Anterior cingulate cortex (tissue), 58 donors: ENCODE measurements around the gene DPH3.

Experiments used
- DNase-seq, 58 donors: peaks; one replicate each; lab custom pipeline; 2025; lab: John Stamatoyannopoulos, UW

The DPH3 gene

DNA sequence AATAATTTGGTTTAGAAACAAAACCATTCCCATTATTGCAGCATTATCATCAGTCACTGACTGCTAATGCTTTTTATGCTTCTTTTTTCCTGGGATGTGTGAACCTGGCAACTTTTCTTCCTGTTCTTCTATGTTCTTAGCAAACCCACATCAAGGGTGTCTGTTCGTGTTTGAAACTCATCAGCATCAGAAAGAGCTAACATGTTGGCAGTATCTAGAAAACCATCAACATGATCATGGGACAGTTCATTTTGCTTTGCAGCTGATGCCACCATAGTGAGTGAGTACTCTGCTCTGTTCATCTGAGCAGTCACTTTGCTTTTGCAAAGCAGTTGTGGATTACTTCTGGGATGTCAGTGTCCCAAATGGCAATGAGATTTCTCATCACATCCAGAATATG is 5.9 kb downstream of the DPH3 start:
- no peak for DNase-seq

DNA sequence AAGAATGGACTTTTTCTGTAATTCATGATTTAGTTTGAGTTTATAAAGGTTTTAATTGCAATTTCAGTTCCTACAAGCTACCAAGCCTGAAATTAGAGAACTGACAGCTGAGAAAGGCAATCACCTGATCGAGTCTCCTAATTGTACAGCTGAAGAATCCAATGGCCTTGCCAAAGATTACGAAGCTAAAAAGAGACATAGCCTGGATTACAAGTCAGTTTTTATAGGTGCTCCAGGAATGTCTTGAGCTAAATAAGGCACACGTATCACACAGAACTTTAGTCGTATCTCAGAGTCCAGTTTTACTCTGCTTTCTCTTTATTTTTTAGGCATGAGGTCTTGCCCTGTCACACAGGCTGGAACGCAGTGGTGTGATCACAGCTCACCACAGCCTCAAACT is 6.6 kb downstream of the DPH3 start:
- DNase-seq, result no peak

DNA sequence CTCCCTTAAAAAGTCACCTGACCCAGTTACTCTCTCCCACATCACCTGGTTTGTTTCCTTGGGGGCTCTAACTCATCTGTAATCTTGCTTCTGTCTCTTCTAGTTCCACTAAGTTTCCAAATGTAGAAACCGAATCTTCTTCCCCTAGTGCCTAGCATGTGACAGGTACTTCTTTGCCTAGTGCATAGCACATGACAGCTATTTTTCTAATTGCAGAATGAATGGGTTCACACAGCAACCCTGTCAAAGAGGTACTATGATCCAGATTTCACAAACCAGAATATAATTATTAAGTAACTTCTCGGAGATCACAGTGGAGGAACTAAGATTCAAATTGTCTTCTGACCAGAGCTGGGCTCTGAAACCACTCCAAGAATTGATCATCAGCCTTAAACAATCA is 7.4 kb downstream of the DPH3 start:
- no peak for DNase-seq

DNA sequence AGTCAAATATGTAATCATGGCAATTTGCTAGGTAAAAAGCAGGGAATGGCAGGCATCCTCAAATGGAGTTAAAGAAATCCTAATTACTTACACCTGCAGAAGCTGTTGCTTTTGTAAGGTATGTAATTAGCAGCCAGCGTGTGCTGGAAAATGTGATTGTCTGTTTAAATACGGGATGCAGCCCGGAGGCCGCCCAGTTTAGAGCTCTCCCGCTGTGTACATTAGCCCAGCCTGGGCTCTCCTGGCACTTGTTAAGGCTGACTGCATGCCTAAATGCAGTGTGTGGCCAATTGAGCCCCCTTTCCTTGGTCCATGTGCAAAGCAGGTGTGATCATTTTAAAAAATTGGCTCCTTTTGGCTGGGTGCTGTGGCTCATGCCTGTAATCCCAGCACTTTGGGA is 9.0 kb downstream of the DPH3 start:
- no peak for DNase-seq

DNA sequence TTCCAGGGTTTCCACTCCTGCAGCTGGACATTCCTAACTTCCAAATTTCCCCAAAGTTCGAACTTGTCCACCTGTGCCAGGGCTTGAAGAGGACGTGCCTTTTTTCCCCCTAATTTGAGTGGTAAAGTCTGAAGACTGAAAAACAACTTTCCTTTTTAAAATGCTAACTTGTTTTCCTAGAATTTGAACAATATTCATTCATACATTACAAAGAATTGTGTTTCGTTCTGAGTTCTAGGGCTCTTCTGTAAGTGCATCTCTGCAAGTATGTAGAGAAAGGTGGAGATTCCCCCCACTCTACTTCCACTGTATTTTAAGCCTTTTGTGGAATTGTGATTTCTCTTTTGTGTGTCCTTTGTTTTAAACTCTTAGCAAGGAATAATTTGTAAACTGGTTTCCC is 9.4 kb downstream of the DPH3 start:
- no peak for DNase-seq

DNA sequence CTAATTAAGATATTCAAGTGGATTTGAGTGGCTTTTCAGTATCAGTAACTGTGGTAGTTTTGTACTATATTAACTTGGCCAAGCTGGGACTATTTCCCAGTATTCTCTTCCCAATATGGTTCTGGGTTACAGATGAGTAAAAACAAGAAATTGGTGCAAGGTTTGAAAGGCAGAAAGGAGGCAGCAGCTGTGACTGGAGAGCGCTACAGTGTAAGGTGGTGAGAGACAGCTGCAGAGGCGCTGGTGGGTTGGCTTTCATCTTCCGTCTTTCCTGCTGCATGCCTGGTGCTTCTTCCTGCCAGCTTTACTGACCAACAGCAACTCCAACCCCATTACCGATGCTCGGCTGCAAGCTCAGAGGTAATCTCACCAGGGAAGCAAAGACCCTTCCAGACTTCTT is 9.8 kb downstream of the DPH3 start:
- no peak for DNase-seq

DNA sequence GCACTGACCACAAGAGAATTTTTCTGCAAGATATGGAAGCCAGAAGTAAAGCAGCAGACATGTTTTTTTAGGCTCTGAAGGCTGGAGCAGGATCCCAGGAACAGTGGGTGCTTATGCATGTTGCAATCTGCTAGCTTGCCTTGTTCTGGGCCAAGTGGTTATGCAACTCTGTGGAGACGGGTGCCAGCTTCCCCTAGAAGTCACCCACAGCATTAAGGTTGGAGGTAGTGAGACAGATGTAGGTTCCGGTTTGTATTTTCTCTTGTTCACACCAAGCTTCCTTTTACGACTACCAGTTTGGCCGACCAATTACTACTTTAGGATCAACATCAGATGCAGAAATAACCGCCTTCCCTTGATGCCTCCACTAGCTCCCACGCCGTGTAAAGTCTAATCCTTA is 11.1 kb downstream of the DPH3 start:
- DNase-seq, result peak in 36 of 58 donors; percentile 5 to 72 (median 27)

DNA sequence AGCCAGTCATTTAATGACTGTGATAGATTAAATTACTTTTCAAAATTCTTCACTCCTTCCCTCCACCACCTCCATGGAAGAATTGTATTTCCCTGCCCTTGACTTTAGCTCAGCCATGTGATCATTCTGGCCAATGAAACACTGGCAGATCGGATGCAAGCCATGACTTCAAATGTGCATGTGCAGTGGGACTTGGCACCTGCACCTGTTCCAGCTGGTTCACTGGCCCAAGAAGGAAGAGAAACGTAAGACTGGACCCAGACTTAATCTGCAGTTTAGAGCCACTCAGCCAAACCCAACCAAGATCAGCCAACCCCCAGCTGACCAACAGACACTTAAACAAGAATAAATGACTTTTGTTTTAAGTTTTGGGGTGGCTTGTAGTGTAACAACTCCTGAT is 11.8 kb downstream of the DPH3 start:
- no peak for DNase-seq

DNA sequence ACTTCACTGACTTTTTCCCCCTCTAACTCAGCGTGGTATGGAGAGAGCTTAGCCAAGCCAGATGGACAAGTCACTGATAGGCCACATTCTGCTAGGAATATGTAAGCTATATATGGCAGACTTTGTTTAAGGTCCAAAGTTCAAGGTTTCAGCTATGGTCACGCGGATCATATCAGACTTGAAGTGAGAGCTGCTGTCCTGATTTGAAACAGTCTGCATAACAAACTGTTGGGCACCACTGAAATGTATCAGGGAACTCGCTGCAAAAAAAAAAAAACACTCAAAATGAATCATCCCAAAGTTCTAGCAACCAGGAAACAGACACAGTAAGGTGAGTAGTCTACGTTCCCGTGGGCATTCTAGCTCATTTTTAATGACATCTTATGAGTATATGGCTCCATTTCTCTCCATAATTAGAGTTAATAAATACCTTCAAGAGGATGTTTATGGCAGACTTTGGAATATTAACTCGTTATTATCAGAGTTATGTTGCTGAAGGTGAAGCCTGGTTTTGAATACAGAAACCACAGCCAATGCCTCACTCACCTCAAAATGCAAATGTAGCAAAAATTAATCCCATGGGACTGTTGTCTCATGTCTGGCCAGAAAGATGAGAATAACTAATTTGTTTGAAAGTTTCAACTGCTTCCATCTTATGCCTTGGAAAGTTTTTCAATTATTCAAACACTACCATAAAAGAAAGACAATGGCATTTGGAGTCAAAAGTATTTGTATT is 12.3 kb downstream of the DPH3 start:
- no peak for DNase-seq

DNA sequence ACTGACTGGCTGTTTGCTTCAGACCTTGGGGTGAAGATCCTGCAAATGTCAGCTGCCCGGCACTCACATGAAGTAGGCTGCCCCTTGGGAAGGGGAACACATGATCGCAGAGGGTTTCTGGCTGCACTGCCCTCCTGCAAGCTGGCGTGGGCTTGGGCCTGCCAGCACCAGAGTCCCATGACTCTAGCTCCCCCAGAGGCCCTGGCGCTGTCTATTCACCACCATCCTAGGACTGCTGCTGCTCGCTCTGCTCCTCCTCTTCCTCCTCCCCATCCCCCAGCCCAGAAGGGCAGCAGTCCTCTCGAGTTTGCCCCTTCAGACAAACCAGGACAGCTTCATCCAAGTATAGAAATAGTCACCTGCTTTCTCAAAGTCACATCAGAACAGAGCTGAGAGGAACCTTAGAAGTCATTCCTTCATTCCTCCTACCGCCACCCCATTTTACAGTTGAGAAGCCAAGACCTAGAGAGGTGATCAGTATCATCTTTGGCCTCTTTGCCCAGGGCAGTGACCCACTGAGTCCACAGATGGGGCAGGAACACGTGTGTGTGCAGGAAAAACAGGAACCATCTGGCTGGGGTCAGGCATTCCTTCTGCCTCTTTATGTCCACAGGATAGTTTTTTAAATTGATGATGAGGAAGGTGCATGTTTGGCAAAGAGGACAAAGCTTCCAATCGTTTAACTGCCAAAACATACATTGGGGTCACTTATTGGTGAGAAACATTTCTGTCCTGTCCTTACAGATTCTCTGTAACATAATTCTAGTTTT is 13.2 kb downstream of the DPH3 start:
- no peak for DNase-seq

DNA sequence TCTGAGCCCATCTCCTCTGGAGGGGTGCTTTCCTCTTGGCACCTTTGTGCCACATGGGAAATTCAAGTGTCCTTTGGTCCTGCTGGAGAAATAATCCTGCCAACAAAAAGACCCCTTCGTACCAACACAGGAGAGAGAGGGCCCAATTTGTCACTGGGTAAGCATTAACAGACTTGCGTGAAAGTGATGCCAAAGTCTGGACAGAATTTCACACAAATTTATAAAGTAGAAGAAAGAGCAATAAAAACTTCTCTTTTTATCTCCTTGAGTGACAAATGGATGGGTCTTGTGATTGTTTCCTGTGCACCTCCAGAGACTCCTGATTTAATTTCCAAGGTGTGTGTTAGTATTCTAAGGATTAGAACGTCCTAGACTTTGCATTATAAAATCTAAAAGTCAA is 14.9 kb downstream of the DPH3 start:
- no peak for DNase-seq

DNA sequence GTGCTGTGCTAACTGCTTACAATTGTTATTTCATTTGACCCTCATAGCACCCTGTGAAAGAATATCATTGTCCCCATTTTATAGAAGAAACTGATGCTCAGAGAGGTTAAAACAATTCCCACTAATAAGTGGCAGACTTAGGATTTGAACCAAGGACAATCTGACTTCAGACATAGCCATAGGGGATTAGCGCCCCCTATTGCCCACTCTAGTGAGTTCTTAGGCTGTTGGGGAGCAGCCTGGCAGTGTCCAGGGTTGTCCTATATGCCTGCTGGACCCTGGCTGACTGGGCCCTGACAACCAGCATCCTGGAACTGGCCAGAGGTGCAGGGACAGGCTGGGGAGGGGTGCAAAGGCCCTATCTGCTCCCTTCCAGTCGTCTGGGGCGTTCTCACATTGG is 15.4 kb downstream of the DPH3 start:
- DNase-seq, result no peak

DNA sequence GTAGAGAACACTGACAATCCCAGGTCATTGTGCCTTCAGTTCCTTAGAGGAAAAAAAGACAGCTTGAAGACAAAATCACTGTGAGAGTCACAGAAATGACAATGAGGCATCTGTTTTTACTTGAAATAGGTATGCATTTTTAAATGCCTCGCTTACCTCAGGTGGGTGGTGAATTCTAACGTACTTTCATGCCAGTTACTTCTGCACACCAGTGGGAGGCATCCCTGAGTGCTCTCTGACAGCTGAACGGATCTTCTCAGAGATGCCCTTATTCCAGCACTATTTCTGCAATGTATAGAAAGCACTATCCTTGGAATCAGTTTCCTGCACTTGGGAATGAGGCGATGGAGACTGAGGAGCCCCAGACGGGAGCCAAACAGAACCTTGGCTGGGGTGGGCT is 16.2 kb downstream of the DPH3 start:
- DNase-seq, result no peak

DNA sequence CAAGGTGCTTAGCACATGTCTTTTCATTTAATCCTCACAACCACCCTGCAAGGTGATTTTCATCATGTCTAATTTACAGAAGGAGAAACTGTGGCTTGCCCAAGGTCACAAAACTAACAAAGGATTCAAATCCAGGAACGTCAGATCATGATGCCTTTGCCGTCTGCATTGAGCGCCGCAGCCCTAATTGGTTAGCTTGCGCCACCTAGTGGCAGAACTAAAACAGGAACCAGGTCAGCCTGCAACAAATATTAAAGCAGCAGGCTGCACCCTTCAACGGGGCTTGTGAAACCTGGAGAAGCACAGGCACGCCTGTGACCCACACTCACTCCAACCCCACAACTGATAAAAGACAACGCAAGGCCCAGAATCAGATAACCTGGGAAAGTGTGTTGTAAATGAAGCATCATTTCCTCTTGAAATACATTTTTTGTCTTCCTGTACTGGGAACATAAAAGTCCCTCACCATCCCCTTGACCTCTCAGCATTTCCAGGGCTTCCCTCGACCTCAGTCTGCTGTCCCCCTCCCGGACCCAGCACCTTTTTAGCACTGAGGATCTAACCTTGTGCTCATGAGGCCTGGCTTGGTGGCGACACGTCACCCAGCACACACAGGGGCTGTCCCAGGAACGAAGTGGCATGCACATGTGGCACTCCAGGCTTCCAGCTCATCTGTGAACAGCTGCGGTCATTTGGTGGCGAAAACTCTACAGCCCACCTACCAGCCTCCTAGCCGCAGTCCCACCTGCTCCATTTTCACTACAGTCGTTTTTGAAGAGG is 17.3 kb downstream of the DPH3 start:
- DNase-seq, result peak in 55 of 58 donors; percentile 8 to 87 (median 63)

DNA sequence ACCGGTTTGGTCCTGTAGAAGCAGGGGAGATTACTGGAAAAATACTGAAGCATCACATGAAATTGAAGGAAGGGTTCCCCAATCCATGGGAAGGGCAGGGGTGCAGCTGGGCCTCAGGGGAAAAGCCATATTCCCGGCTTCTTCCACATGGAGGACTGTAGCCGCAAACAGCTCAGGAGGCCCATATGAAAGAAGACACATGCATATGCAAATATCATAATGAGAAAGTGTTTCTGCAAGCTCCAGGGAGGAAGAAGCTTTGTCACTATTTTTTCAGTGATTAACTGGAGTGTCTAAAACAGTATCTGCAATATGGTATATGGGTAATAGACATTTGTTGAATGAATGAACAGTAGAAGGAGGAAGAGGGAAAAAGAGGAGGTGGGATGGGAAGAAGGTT is 19.1 kb downstream of the DPH3 start:
- DNase-seq, result no peak

DNA sequence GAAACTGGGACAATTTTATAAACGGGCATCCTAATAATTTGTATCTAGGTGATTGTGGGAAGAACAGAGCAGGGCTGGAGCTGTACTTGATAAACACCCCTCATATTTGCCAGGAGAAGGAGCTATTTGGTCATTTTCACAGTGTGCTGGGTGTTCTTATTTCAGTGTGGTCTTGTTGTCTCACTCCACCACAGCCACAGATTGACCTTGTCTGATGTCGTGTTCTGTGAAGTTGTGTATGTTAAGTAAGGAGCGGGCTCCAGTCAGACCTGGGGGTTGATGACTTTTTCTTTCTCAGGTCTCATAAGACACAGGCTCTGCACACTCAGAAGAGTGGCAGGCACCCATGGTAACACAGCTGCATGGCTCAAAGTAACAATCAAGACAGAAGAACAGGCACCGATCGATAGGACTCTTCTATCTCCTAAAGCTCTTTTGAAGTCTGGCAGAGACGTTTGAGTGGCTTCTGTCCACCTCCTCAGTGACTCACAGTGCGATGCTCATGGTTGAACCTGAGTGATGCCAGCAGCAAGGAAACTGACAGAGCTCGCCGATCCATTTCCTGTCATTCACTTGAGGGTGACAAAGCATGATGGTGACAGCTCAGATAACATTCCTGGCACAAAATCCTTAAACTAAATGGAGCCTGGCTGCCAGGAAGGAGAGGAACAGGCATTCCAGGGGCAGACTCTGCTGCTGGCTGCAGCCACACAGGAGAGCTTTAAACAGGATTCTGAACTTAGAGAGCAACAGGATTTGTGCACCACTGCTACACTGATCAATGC is 20.8 kb downstream of the DPH3 start:
- DNase-seq, result peak in 1 of 58 donors; percentile 32

DNA sequence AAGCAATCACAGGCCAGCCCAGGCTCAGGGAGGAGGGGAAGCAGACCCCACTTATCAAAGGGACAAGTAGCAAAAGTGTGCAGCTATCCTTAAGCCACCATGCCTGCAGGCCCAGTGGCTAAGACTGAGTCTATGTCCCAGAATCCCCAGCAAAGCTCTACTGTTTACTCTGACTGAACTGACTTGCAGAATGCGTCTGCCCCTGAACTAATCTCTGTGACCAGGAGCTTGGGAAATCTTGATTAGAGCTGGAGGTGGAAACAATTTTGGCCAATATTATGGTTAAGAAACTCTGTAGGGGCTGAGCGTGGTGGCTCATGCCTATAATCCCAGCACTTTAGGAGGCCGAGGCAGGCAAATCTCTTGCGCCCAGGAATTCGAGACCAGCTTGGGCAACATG is 22.6 kb downstream of the DPH3 start:
- no peak for DNase-seq

DNA sequence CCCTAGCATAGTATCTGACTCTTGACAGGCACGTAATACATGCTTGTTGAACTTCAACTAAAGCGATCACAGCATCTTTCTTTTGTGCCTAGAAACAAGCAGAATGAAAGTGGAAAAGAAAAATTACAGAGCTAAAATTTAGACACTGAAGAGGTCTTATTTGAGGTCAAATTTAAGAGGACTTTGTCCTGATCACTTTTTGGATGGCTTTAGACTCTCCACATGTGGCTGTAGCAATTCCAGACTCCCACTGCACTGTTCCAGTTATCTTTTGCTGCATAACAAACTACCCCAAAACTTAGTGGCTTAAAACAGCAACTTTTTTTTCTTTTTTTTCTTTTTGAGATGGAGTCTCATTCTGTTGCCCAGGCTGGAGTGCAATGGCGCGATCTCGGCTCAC is 23.5 kb downstream of the DPH3 start:
- DNase-seq, result no peak

DNA sequence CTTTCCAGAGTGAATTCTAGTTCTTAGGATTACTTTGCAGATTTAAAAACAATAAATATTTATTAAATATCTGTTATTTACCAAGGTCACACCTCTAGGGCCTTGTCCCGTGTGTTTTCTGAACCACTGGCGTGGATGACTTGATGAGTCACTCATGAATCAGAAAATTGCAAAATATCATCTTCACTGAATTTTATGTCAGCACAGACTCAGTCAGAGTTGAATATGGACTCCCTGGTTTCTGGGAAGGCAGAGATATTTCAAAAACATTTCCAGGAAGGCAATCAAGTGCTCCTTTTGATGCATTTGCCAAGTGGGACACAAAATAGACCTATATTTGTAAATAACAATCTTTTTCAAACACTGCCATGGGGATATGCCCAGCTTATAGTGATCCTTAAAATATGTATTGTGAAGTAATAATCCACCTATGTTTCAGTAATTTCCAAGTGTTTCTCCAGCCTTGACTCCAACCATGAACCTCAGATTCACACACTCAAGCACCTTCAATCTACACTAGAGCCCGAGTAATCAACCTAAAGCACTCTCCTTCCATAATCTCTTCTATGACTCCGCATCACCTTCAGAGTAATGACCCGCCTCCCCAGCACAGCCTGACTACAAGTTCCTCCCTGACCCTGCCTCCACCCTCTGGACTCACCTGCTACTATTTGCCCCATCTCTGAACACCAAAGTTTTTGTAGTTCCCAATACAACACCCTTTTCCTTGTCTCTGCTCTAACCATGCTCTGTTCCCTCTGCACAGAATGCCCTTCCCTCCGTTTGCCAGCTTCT is 24.3 kb downstream of the DPH3 start:
- no peak for DNase-seq

DNA sequence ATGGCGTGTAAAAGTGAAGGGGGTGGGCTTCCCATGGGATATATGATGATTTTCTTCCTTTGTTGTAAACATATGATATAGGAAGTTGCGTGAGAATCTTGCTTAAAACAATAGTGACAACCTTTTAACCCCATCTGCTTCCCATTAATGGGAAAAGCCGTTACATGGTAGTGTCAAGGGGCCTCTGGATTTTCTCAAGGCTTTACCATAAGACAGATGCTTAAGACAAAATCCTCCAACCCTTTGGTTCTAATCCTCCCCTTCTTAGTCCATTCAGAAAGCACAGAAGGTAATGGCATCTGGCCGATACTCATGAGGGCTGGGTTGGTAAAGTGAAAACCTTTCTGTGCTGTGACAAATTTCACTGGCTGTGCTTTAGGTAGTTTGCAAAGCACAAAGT is 25.0 kb downstream of the DPH3 start:
- no peak for DNase-seq
